ENCODE results near the gene RAB18.
"Not testable (repeated sequence)": the region's sequence is repeated elsewhere in the genome, so short reads cannot be mapped to it uniquely, and the experiment has no call there.

The RAB18 gene

GRCh38 chr10:27550823-27551222 is 46.7 kb downstream of the RAB18 start:
- no peak for DNase-seq

DNA sequence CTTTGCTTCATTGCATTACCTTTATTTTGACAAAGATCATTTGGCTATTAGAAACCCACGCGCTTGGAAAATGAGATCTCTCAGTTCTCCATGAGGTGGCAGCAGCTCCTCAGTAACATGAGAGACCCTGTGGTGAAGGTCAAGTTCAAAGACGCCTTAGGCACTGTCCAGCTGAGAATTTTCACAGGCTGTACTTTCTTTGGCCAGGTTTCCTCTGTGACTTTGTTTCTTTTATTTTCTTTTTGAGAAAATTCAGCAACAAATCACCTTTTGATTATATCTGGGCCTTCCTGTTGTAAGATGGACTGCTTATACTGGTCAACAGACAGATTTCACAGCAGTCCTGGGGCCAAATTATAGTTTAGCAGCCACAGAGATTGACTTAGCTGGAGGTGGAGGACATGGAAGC is 54.5 kb downstream of the RAB18 start:
- DNase-seq: peak; percentile 81

DNA sequence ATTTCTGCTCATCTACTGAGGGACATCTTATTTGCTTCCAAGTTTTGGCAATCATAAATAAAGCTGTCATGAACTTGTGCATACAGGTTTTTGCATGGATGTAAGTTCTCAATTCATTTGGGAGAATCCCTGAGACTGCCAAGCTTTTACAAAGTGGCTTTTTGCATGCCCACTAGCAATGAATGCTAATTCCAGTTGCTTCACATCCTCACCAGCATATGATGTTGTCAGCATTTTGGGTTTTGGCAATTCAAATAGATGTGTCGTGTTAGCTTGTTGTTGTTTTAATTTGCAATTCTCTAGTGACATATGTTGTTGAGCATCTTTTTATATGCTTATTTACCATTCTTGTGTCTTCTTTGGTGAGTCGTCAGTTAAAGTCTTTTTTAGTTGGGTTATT is 57.2 kb downstream of the RAB18 start:
- no peak for DNase-seq

- peak; percentile 53 for DNase-seq
Observed at GRCh38 chr10:27564398-27564797, 60.3 kb downstream of the RAB18 start.

DNA sequence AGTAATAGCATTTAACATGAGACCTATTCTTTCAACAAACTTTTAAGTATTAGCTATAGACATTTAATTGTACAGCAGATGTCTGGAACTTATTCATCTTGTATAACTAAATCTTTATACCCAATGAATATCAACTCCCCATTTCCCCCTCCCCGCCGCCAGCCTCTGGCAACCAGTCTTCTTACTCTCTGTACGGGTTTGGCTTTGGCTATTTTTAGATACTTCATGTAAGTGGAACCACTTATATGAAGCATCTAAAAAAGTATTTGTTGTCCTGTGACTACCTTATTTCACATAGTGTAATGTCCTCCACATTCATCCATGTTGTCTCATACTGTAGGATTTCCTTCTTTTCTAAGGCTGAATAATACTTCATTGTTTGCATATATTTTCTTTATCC is 60.8 kb downstream of the RAB18 start:
- no peak for DNase-seq

GRCh38 chr10:27568196-27569175 is 64.4 kb downstream of the RAB18 start:
- no peak for DNase-seq

- no peak for DNase-seq
Observed at GRCh38 chr10:27569946-27570345, 65.8 kb downstream of the RAB18 start.

DNA sequence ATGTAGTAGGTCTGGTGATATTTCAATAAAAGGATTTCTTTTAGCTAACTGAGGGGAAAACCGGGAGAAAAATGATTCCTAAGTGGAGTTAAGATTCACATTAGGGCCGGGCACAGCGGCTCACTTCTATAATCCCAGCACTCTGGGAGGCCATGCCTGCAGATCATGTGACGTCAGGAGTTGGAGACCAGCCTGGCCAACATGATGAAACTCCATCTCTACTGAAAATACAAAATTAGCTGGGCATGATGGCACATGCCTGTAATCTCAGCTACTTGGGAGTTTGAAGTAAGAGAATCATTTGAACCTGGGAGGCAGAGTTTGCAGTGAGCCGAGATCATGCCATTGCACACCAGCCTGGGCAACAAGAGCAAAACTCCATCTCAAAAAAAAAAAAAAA is 72.9 kb downstream of the RAB18 start:
- not testable (repeated sequence) for DNase-seq

DNA sequence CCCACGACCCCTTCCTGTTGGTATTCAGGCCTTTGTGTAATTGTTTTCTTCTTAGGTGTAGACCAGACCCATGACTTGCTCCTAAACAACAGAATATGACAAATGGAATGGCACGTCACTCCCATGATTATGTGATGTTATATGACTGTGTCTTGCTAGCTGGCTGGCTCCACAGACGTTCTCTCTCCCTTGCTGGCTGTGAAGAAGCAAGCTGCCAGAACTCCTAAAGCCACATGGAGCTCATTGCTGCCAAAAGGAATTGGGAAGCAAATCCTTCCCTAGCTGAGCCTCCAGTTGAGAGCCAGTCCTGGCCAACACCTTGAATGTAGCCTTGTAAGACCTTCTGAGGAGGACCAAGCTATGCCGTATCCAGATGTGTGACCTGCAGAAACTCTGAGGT is 74.2 kb downstream of the RAB18 start:
- DNase-seq: no peak

GRCh38 chr10:27581225-27581624 is 77.1 kb downstream of the RAB18 start:
- DNase-seq: no peak

DNA sequence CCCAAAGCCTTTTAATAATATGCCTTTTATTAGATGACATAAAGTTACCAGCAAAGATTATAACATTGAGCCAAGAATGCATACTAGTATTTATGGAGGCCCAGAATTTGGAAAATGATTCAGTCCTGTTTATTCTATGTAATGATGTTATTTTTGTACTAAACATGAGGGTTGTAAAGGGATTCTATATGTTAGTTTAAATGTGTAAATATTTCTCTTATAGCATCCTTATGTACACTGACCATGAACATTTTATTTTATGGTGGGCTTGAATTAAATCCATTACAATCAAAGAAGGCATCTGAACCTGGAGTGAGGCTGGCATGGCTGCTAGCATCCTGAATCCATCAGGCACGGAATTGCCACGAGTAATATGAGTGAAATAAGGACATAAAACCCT is 80.2 kb downstream of the RAB18 start:
- DNase-seq: no peak

All from OCI-M1 (cell line).